Measurements from ENCODE around the gene HJURP.

HJURP gene

GRCh38 chr2:233852056-233852455 lies 2.3 kb downstream of the HJURP start:
- Histone ChIP-seq H3K27ac (no peak overlapping the region), H3K27me3 (ENCODE audit: insufficient read depth, low read depth) (no peaks in the 10 kb centered on the region), H3K9ac (no peak overlapping the region), H3K4me3 (IDR thresholded peaks at IDR 0.05; ENCODE audit: insufficient read depth, low read depth, low read length) (no peak overlapping the region), H3K4me2 (peak overlapping the region; percentile 96), H2AFZ (ENCODE audit: low read depth) (no peak overlapping the region), H3K79me2 (ENCODE audit: insufficient read depth, low read depth) (peaks cover 66% of the 10 kb centered on the region), H4K20me1 (ENCODE audit: insufficient read depth) (no peaks in the 10 kb centered on the region; the same call in 1 of the 2 replicates), H3K4me1 (ENCODE audit: low read depth, poor library complexity, severe bottlenecking) (peaks cover 25% of the 10 kb centered on the region), H3K36me3 (ENCODE audit: insufficient read depth) (peaks cover 19% of the 10 kb centered on the region; the same call in 1 of the 2 replicates)
- no peak for TF ChIP-seq CTCF (conservative IDR thresholded peaks at IDR 0.05; ENCODE audit: low read depth, low read length)

- no peak overlapping the region for H3K27ac ChIP-seq
- H3K27me3 ChIP-seq (ENCODE audit: insufficient read depth, low read depth): no peaks in the 10 kb centered on the region
- no peak overlapping the region for H3K4me3 ChIP-seq (IDR thresholded peaks at IDR 0.05; ENCODE audit: insufficient read depth, low read depth, low read length)
- no peak for TF ChIP-seq CTCF (conservative IDR thresholded peaks at IDR 0.05; ENCODE audit: low read depth, low read length)
- H2AFZ ChIP-seq (ENCODE audit: low read depth): no peak overlapping the region
- H3K4me2 ChIP-seq: no peak overlapping the region
- H4K20me1 ChIP-seq (ENCODE audit: insufficient read depth): no peaks in the 10 kb centered on the region; the same call in 1 of the 2 replicates
- peaks cover 19% of the 10 kb centered on the region; the same call in 1 of the 2 replicates for H3K36me3 ChIP-seq (ENCODE audit: insufficient read depth)
- H3K4me1 ChIP-seq (ENCODE audit: low read depth, poor library complexity, severe bottlenecking): peaks cover 25% of the 10 kb centered on the region
- no peak overlapping the region for H3K9ac ChIP-seq
- H3K79me2 ChIP-seq (ENCODE audit: insufficient read depth, low read depth): peaks cover 66% of the 10 kb centered on the region
These were observed 3.2 kb downstream of the HJURP start for GRCh38 chr2:233851169-233851568.

- no peak overlapping the region for H3K9ac ChIP-seq
- no peaks in the 10 kb centered on the region; the same call in 1 of the 2 replicates for H4K20me1 ChIP-seq (ENCODE audit: insufficient read depth)
- no peak overlapping the region for H2AFZ ChIP-seq (ENCODE audit: low read depth)
These were observed 3.6 kb downstream of the HJURP start for GRCh38 chr2:233850745-233851144.

DNA sequence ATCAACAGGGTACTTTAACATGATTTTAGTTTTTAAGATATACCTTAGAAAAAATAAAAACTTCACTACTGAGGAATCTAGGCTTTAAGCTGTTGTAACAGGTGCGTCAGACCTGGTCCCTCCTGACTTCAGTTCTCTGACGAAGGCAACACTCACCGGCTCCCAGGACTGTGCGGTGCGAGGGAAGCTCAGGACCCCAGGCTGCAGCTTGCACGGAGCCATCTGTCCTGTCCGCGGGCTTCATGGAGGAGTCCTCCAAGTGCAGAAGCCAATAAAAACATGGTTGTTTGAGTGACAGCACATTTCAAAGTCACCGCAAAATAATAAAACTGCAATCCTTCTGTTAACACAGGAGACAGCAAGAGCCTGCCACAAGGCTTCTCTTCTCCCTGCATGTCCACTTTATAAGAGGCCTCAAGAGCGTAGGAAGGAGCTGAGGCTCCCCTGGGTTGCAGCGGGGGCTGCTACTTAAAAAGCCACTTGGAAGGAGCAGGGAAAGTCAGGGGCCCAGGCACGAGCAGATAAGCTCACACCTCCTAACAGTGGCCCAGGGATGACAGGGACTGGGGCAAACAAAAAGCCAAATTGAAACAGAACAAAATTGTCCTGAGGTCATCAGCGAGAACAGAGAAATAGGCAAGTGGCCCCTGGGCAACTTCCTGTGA lies 4.6 kb downstream of the HJURP start:
- H4K20me1 ChIP-seq (ENCODE audit: insufficient read depth): no peaks in the 10 kb centered on the region; the same call in 1 of the 2 replicates
- H3K4me1 ChIP-seq (ENCODE audit: low read depth, poor library complexity, severe bottlenecking): peaks cover 19% of the 10 kb centered on the region
- no peak overlapping the region for H3K4me3 ChIP-seq (IDR thresholded peaks at IDR 0.05; ENCODE audit: insufficient read depth, low read depth, low read length)
- H3K36me3 ChIP-seq (ENCODE audit: insufficient read depth): peaks cover 28% of the 10 kb centered on the region; the same call in 1 of the 2 replicates
- no peak overlapping the region for H3K4me2 ChIP-seq
- TF ChIP-seq CTCF (conservative IDR thresholded peaks at IDR 0.05; ENCODE audit: low read depth, low read length): no peak
- H3K79me2 ChIP-seq (ENCODE audit: insufficient read depth, low read depth): peaks cover 71% of the 10 kb centered on the region
- H3K9ac ChIP-seq: no peak overlapping the region
- H2AFZ ChIP-seq (ENCODE audit: low read depth): no peak overlapping the region
- H3K27ac ChIP-seq: no peak overlapping the region
- H3K27me3 ChIP-seq (ENCODE audit: insufficient read depth, low read depth): no peaks in the 10 kb centered on the region

More at GRCh38 chr2:233850745-233851144, 3.6 kb downstream of the HJURP start:
- no peaks in the 10 kb centered on the region for H3K27me3 ChIP-seq (ENCODE audit: insufficient read depth, low read depth)
- H3K4me3 ChIP-seq (IDR thresholded peaks at IDR 0.05; ENCODE audit: insufficient read depth, low read depth, low read length): no peak overlapping the region
- no peak overlapping the region for H3K27ac ChIP-seq
- no peak for TF ChIP-seq CTCF (conservative IDR thresholded peaks at IDR 0.05; ENCODE audit: low read depth, low read length)
- peaks cover 22% of the 10 kb centered on the region; the same call in 1 of the 2 replicates for H3K36me3 ChIP-seq (ENCODE audit: insufficient read depth)
- H3K79me2 ChIP-seq (ENCODE audit: insufficient read depth, low read depth): peaks cover 71% of the 10 kb centered on the region
- H3K4me1 ChIP-seq (ENCODE audit: low read depth, poor library complexity, severe bottlenecking): peaks cover 25% of the 10 kb centered on the region
- H3K4me2 ChIP-seq: no peak overlapping the region

Measured in KMS-11 (cell line).